Fibroblast of skin of left biceps (primary cell): ENCODE measurements around the gene ACSF2.

ENCODE experiments used
- DNase-seq, 2 experiments: peaks; one replicate each; pipeline ENCODE4 v3.0.0-alpha.2; 2013; ENCODE audit warnings: low read depth in 2 of 2

The ACSF2 gene

GRCh38 chr17:50499721-50500120, 73.7 kb downstream of the ACSF2 start:
- no peak for DNase-seq

- DNase-seq: no peak
Measured at GRCh38 chr17:50501054-50501453, 75.0 kb downstream of the ACSF2 start.

- DNase-seq: no peak
Measured at GRCh38 chr17:50502301-50502990, 76.4 kb downstream of the ACSF2 start.

GRCh38 chr17:50505591-50506130, 79.6 kb downstream of the ACSF2 start:
- no peak for DNase-seq

DNA sequence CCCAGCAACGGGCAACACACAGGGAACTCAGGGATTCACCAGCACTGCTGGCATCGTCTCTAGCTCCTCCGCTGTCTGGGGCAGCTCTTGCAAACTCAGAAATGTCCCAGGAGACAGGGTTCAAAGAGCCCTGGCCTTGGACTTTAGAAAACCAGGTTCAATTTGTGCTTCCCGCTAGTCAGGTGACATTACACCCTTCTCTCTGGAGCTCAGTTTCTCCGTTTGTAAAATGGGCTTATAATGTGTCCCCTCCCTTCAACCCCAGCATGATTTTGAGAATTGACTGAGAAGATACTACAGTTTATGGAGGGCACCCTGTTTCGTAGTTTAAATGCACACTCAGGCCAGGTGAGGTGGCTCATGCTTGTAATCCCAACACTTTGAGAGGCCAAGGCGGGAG, 80.3 kb downstream of the ACSF2 start:
- no peak for DNase-seq

- DNase-seq: peak; percentile 45 to 55
Measured at GRCh38 chr17:50507871-50508572, 82.0 kb downstream of the ACSF2 start, which contains the start of gene MYCBPAP. Gene MYCBPAP (plus strand): TSS chr17:50508439. CDS start chr17:50508675, 236 bp downstream.

GRCh38 chr17:50508573-50509460, 82.8 kb downstream of the ACSF2 start:
- DNase-seq: no peak

DNA sequence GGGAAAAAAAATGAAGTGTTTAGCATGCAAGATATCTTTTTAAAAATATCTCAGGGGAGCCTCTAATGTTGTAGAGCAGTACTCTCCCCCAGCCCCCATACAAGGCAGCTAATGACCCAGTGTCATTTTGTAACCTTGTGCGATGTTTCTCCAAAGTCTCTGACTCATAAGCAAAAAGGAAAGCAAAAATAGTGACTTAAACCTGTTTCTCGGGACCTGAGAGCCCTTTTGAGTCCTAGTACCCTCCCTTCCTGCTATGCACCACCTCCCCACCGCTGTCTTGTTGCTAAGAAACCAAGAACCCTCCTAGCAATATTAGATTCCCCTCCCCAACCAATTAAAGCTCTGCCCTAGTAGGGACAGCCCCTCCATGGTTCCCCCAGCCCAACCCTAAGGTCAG, 85.0 kb downstream of the ACSF2 start:
- DNase-seq: no peak

DNA sequence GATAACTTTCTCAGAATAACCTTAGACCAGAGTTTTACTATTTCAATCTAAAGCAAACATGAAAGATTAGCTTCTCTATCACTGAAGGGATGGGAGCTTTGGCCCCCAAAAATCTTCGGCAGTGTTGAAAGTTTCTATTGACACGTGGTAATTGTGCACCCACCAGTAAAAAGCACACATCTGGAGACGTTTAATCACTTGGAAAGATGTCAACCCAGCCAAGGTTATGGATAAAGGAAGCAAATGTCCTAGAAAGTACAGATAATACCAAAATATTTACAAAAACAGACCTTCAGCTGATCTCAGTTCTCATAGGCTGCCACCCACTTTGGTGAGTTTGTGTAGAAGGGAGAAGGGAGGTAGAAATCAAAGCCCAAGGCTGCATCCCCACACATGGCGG, 87.5 kb downstream of the ACSF2 start:
- no peak for DNase-seq

DNA sequence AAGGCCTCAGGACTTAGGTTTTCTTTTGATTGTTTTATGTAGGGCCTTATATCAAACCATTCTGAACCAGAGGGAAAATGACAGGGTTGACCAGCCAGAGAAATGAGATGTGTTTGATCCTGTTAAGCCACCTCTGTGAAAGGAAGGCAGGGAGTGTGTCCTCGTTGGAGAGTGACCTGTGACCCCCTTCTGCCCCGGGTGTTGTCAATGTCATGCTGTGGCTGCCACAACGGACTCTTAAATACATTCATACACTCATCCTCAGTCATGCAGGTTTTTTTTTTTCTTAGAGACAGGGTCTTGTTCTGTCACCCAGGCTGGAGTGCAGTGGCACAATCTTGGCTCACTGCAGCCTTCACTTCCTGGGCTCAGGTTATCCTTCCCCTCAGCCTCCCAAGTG, 88.4 kb downstream of the ACSF2 start:
- DNase-seq: no peak

- DNase-seq: no peak
Measured at GRCh38 chr17:50514936-50515702, 89.1 kb downstream of the ACSF2 start.

GRCh38 chr17:50517011-50517410, 91.0 kb downstream of the ACSF2 start:
- DNase-seq: no peak

DNA sequence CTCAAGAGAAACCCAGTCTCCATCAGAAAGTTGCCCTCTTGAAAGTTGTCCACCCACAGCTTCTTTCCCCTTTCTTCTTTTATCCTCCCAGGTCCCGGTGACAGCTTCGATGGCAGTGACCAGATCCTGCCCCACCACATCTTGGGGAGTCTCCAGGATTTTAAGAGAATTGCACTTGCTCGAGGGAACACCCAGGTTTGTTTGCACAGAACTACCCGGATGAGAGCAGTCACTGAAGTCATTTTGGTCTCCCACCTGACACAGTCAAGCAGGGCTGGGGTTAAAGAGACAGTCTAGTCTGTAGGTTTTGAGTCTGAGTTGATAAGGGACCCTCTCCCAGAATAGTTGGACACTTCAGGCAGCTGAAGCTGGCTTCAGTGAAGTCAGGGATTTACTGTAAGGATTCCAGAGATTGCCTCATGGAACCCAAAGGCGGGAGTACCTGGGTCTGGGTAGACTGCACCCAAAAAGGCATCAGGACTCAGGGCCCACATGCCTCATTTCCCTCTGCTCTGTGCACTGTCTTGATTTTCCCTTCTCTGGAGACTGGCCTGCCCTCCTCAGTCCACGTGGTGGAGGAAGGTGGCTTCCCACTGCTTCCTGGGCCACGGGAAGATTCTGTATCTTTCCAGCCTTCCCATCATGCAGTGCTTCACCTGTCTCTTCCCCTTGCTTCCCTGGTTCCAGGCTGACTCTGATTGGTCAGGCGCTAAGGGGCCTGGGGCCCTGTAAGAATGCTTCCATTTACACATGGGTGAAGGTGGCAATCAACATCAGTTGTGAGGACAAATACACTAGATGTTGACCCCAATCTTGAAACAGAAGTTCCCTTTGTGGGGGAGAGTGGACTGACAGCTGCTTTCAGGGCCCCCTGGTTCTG, 91.7 kb downstream of the ACSF2 start:
- no peak for DNase-seq

DNA sequence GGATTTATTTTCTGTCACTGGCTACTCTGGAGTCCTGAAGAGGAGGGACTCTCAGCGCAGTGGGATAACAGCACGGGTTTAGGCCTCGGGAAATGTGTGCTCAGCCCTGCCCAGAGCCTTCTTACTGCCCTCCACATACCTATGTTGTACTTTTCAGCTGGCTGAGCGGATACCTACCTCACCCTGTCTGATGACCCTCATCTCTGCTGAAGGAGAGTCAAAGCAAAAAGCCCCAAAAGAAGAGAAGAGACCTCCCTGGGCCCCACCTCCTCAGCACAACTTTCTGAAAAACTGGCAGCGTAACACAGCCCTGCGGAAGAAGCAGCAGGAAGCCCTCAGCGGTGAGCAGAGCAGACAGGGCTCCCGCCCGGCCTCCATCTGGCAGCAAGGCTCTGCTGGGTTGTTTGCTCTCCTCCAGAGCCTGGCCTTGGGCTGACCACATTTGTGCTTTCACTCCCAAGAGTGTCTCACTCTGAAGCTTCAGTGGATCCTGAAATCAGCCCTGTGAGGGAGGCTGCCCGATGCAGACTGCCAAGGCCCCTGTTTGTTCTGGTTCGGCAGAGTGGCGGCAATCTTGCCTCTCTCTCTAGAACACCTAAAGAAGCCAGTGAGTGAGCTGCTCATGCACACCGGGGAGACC, 92.5 kb downstream of the ACSF2 start:
- no peak for DNase-seq

- DNase-seq: no peak
Measured at GRCh38 chr17:50519141-50519834, 93.3 kb downstream of the ACSF2 start.

GRCh38 chr17:50520483-50520882, 94.5 kb downstream of the ACSF2 start:
- DNase-seq: no peak

DNA sequence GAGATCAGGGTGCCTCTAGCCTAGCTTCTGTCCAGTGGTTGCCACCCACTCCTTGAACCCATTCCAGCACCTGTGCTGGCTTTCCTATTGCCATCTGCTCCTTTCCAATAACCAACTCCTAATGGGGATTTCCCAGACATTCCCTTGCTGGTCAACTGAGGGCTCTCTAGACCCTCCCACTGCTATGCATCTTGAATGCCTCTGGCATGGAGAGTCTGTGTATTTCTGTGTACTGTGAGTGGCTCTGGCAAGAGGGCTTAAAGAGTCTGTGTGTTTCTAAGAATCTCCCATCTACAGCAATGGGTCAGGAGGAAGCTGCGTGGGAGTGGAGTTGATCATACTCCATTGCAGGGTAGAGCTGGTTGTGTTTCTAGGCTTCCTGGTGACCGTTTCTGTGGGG, 95.5 kb downstream of the ACSF2 start:
- DNase-seq: no peak

DNA sequence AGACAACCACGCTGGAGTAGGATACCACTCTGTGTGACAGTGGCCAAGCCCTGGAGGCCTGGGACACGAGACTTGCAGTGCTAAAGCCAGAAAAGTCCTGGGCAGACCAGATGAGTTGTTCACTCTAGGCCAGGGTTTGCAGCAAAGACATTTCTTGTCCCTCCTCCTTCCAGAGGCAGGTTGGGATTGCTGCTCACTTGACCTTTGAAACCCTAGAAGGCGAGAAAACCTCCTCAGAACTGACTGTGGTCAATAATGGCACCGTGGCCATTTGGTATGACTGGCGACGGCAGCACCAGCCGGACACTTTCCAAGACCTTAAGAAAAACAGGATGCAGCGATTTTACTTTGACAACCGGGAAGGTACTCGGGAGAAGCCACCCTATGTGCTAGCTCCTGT, 96.7 kb downstream of the ACSF2 start:
- DNase-seq: no peak

DNA sequence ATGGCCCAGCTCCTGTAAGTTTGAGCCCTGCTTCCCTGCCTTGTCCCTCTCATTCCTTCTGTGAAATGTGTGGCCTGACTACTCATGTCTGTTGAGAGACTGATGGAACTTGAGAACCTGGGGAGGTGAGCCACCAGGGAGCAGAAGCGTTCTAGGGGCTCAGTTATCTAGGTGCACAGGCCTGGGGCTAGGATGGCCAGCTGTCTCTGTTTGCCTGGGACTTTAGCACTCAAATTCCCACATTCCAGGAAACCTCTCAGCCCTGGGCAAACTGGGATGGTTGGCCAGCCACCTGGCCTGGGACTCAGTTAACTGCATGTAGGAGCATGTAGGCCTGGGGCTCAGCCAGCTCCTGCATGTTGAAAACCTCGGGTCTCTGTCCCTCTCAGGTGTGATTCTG, 97.2 kb downstream of the ACSF2 start:
- DNase-seq: no peak
